Omental fat pad (tissue), 4 donors: ENCODE results near the gene PLCG1. TPM values are rescaled to one million over a fixed set of nuclear protein-coding genes. Genes with fewer than 3 reads are reported as not detected.

Source experiments
- ATAC-seq: fragments of 150-250 bp; one replicate; pipeline ENCODE4 v1.9.1; 2016; ENCODE audit warnings: mild to moderate bottlenecking, moderate library complexity; ENCODE audit not compliant: low FRiP score
- DNase-seq: peaks from one replicate; pipeline ENCODE4 v3.0.0-alpha.2; 2019; ENCODE audit warnings: low spot score
- CTCF ChIP-seq, 3 donors: fragments of 450-650 bp; IDR thresholded peaks; one replicate each; pipeline ENCODE4 v1.5.1; 2016 to 2017; ENCODE audit warnings: antibody characterized with exemption in 3 of 3, mild to moderate bottlenecking in 3 of 3, moderate library complexity in 2 of 3
- total RNA-seq, 4 donors: library from RNA; depleted of rRNA; stranded (reverse); fragments of >200 nt; gene quantifications; one replicate each; pipeline ENCODE4 v1.1.0, GENCODE V29; 2016

The PLCG1 gene
- total RNA-seq, 4 donors from 2014 or later: 43.9 to 189 (median 63.1) TPM

DNA sequence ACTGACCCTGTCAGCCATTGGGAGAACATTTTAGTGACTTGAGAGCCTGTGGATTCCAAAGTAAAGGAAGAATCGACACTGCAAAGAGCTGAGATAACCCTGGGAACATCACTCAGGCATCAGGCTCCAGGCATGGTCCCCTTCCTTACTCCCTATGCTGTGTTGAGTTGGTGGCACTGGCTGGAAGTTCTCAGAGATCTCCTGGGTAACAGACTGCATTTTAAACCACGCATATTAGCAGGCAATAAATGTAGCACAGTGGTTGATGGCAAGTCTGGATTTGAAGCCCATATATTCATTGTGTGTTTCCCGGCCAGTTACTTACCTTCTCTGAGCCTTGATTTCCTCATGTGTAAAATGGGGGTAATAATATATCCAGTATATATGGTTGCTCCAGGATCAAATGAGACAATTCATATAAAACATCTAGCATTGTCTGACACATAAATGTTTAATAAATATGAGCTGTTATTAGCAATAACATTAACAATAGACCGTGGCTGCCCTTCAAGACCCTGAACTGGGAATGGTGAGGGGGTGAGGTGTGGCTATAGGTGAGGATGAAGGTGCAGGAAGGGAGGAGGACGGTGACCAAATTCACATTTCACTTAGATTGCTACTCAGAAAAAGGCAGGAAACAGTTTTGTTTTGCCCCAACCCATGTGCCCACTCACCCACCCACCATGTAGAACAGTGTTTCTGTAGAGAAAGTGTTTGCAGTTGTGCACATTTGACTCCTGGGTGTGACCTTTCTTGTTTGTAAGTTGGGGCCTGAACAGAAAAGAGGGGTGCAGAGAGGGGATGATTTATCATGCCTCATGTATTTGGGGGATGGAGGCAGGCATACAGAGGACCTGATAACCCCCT, 2.1 kb downstream of the PLCG1 start:
- DNase-seq (no peak), ATAC-seq (no peak)
- no peak for TF ChIP-seq CTCF (IDR thresholded peaks at IDR 0.05)

- ATAC-seq (no peak), DNase-seq (no peak)
- no peak for TF ChIP-seq CTCF (IDR thresholded peaks at IDR 0.05)
Measured at GRCh38 chr20:41140226-41141133, 3.1 kb downstream of the PLCG1 start.

DNA sequence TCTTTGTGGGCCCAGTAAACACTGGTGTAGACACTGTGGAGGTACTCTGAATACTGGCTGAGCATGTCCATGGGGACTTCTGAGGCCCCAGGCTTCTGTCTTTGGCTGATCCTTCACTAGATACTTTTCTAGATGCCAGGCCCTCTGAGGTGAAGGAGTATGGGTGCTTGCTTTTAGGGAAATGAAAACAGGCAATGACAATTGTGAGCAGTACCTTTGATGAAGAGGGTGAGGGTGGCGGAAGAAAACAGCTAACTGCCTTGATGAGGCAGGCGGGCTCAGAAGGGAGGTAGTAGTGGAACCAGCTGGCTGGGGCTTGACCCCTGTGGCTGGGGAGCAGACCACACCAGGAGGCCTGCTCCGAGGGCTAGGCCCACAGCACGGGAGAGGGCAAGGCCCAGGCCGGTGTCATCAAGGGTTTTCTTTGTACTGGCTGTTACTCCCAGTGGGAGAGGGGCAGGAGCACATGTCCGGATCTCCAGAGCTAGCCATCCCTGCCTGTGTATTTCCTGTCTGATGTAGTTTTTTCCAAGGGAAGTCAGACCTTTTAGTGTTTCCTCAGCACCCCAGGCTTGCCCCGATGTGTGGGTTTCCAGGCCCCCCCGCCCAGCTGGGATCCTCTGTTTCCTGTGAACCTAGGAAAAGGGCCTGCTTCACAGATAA, 3.9 kb downstream of the PLCG1 start:
- ATAC-seq (no peak), DNase-seq (no peak)
- TF ChIP-seq CTCF (IDR thresholded peaks at IDR 0.05): no peak

- no peak for TF ChIP-seq CTCF (IDR thresholded peaks at IDR 0.05)
- DNase-seq (no peak), ATAC-seq (no peak)
Measured at GRCh38 chr20:41142245-41142644, 4.9 kb downstream of the PLCG1 start.

GRCh38 chr20:41142919-41143318, 5.6 kb downstream of the PLCG1 start:
- TF ChIP-seq CTCF (IDR thresholded peaks at IDR 0.05): no peak
- DNase-seq (no peak), ATAC-seq (no peak)

- ATAC-seq (no peak), DNase-seq (no peak)
- no peak for TF ChIP-seq CTCF (IDR thresholded peaks at IDR 0.05)
Measured at GRCh38 chr20:41143354-41143753, 6.0 kb downstream of the PLCG1 start.
